ENCODE results near the gene PPP1R1A.

GRCh38 chr12:54529581-54529980 lies 58.9 kb downstream of the PPP1R1A start:
- no peak for TF ChIP-seq POLR2A (IDR thresholded peaks at IDR 0.05)
- no peak for TF ChIP-seq CTCF (IDR thresholded peaks at IDR 0.05)
- TF ChIP-seq POLR2AphosphoS5 (IDR thresholded peaks at IDR 0.05; ENCODE audit: insufficient read depth in 1 of 2, low read depth in 1 of 2): no peak
